H9 (cell line): ENCODE results near the gene GPR52. TPM values are rescaled to one million over a fixed set of nuclear protein-coding genes. Genes with fewer than 3 reads are reported as not detected.

ENCODE experiments used
- DNase-seq: peaks from one replicate; pipeline ENCODE4 v3.0.0-alpha.2; 2017
- H2AFZ ChIP-seq: one replicate; pipeline ENCODE4 v1.6.1; 2013; ENCODE audit warnings: mild to moderate bottlenecking, low read length, control low read depth, moderate library complexity
- H2AK5ac ChIP-seq: 2 replicates; pipeline ENCODE4 v1.6.1; 2013; ENCODE audit warnings: low read length, control low read depth, mixed read lengths; ENCODE audit not compliant: insufficient read length
- H2BK120ac ChIP-seq: one replicate; pipeline ENCODE4 v1.6.1; 2013; ENCODE audit warnings: low read depth, mild to moderate bottlenecking, low read length, control low read depth, inconsistent platforms; ENCODE audit not compliant: poor library complexity, severe bottlenecking
- H2BK12ac ChIP-seq: 2 replicates; pipeline ENCODE4 v1.6.1; 2013; ENCODE audit warnings: low read length, control low read depth, mixed read lengths, low read depth; ENCODE audit not compliant: insufficient read length
- H2BK15ac ChIP-seq: 2 replicates; pipeline ENCODE4 v1.6.1; 2013; ENCODE audit warnings: low read depth, low read length, control low read depth
- H2BK20ac ChIP-seq: one replicate; pipeline ENCODE4 v1.6.1; 2013; ENCODE audit warnings: low read depth, mild to moderate bottlenecking, low read length, control low read depth, inconsistent platforms; ENCODE audit not compliant: poor library complexity, severe bottlenecking
- H2BK5ac ChIP-seq: 2 replicates; pipeline ENCODE4 v1.6.1; 2013; ENCODE audit warnings: low read length, control low read depth, mixed read lengths; ENCODE audit not compliant: insufficient read length
- H3K14ac ChIP-seq: 2 replicates; pipeline ENCODE4 v1.6.1; 2013; ENCODE audit warnings: low read length, control low read depth; ENCODE audit not compliant: insufficient read depth
- H3K18ac ChIP-seq: 2 replicates; pipeline ENCODE4 v1.6.1; 2013; ENCODE audit warnings: low read depth, mild to moderate bottlenecking, mixed read lengths, low read length, control low read depth; ENCODE audit not compliant: insufficient read length
- H3K23ac ChIP-seq: 2 replicates; pipeline ENCODE4 v1.6.1; 2013; ENCODE audit warnings: low read length, control low read depth, mixed read lengths, low read depth; ENCODE audit not compliant: insufficient read length
- H3K23me2 ChIP-seq: 2 replicates; pipeline ENCODE4 v1.6.1; 2013; ENCODE audit warnings: low read depth, mild to moderate bottlenecking, mixed read lengths, low read length, control low read depth; ENCODE audit not compliant: insufficient read length, poor library complexity, severe bottlenecking
- H3K27ac ChIP-seq: 2 replicates; pipeline ENCODE4 v1.5.1; 2013; ENCODE audit warnings: low read length, control low read depth, mixed read lengths, low read depth; ENCODE audit not compliant: insufficient read length
- H3K27me3 ChIP-seq: 2 replicates; pipeline ENCODE4 v1.6.1; 2013; ENCODE audit warnings: low read length, control low read depth, inconsistent platforms; ENCODE audit not compliant: insufficient read depth
- H3K4ac ChIP-seq: 2 replicates; pipeline ENCODE4 v1.6.1; 2013; ENCODE audit warnings: low read depth, mild to moderate bottlenecking, control low read depth, inconsistent platforms, low read length, moderate library complexity
- H3K4me1 ChIP-seq: 2 replicates; pipeline ENCODE4 v1.6.1; 2013; ENCODE audit warnings: low read length, control low read depth, inconsistent platforms; ENCODE audit not compliant: insufficient read depth
- H3K4me2 ChIP-seq: 2 replicates; pipeline ENCODE4 v1.6.1; 2013; ENCODE audit warnings: low read length, control low read depth, mixed read lengths; ENCODE audit not compliant: insufficient read length, insufficient read depth
- H3K56ac ChIP-seq: 2 replicates; pipeline ENCODE4 v1.6.1; 2013; ENCODE audit warnings: low read depth, mild to moderate bottlenecking, mixed read lengths, low read length, control low read depth; ENCODE audit not compliant: insufficient read length
- H3K79me1 ChIP-seq: 2 replicates; pipeline ENCODE4 v1.6.1; 2013; ENCODE audit warnings: low read depth, mild to moderate bottlenecking, moderate library complexity, low read length, control low read depth, inconsistent platforms; ENCODE audit not compliant: insufficient read depth, poor library complexity, severe bottlenecking
- H3K79me2 ChIP-seq: 2 replicates; pipeline ENCODE4 v1.6.1; 2013; ENCODE audit warnings: low read length, control low read depth, inconsistent platforms; ENCODE audit not compliant: insufficient read depth
- H3K9ac ChIP-seq: 2 replicates; pipeline ENCODE4 v1.6.1; 2013; ENCODE audit warnings: low read length, control low read depth, mixed read lengths; ENCODE audit not compliant: insufficient read length; ENCODE audit errors: extremely low read depth
- H3K9me3 ChIP-seq: one replicate; pipeline ENCODE4 v1.6.1; 2013; ENCODE audit warnings: low read depth, low read length, inconsistent platforms; ENCODE audit not compliant: control insufficient read depth
- H3T11ph ChIP-seq: one replicate; pipeline ENCODE4 v1.6.1; 2013; ENCODE audit warnings: mild to moderate bottlenecking, low read length, control low read depth, inconsistent platforms
- H4K20me1 ChIP-seq: one replicate; pipeline ENCODE4 v1.6.1; 2013; ENCODE audit not compliant: control insufficient read depth, insufficient read length, insufficient read depth
- H4K5ac ChIP-seq: 2 replicates; pipeline ENCODE4 v1.6.1; 2013; ENCODE audit warnings: low read depth, mild to moderate bottlenecking, mixed read lengths, low read length, control low read depth; ENCODE audit not compliant: insufficient read length
- H4K8ac ChIP-seq: replicated peaks from 2 replicates; pipeline ENCODE4 v1.6.1; 2013; ENCODE audit warnings: low read length, control low read depth, mixed read lengths, low read depth; ENCODE audit not compliant: insufficient read length
- H4K91ac ChIP-seq: 2 replicates; pipeline ENCODE4 v1.6.1; 2013; ENCODE audit warnings: low read depth, mild to moderate bottlenecking, moderate library complexity, mixed read lengths, low read length, control low read depth; ENCODE audit not compliant: insufficient read length
- H3K27ac Mint-ChIP-seq, 3 experiments: 2 replicates in 2 of 3; 3 replicates in 1 of 3; pipeline ENCODE4 v1.8.0; 2020 to 2021; ENCODE audit warnings: mixed read lengths in 3 of 3, mild to moderate bottlenecking in 1 of 3, moderate library complexity in 1 of 3
- H3K27me3 Mint-ChIP-seq: 2 replicates; pipeline ENCODE4 v1.8.0; 2021; ENCODE audit warnings: low read depth, mild to moderate bottlenecking, moderate library complexity, mixed read lengths
- H3K36me3 Mint-ChIP-seq, 3 experiments: 2 replicates in 2 of 3; 3 replicates in 1 of 3; pipeline ENCODE4 v1.8.0; 2020 to 2021; ENCODE audit warnings: low read depth in 3 of 3, mixed read lengths in 3 of 3; ENCODE audit not compliant: insufficient read depth in 1 of 3
- H3K4me1 Mint-ChIP-seq, 2 experiments: 2 replicates each; pipeline ENCODE4 v1.8.0; 2020; ENCODE audit warnings: mixed read lengths in 2 of 2
- H3K4me3 Mint-ChIP-seq, 2 experiments: 2 replicates in 1 of 2; 3 replicates in 1 of 2; pipeline ENCODE4 v1.8.0; 2020 to 2021; ENCODE audit warnings: mild to moderate bottlenecking in 2 of 2, mixed read lengths in 2 of 2, moderate library complexity in 1 of 2
- H3K9me3 Mint-ChIP-seq, 2 experiments: 2 replicates in 1 of 2; 3 replicates in 1 of 2; pipeline ENCODE4 v1.8.0; 2020; ENCODE audit warnings: mild to moderate bottlenecking in 2 of 2, mixed read lengths in 2 of 2, moderate library complexity in 1 of 2
- WGBS: extraction: QIAGEN DNeasy Blood & Tissue Kit; methylation state at CpG from one replicate; pipeline ENCODE4 v1.1.7; 2013; ENCODE audit warnings: missing lambda C conversion rate, low lambda C conversion rate, mixed read lengths; ENCODE audit not compliant: insufficient read length; ENCODE audit errors: extremely low coverage; 5-methylcytosine and 5-hydroxymethylcytosine counted together
- long read RNA-seq: library from polyadenylated mRNA; unstranded; transcript quantifications from one replicate; pipeline ENCODE4 v2.0.0, GENCODE V29; 2020
- total RNA-seq: library from RNA; stranded (reverse); gene quantifications from 2 replicates; pipeline ENCODE4 v1.2.1, GENCODE V29; 2021
- TF ChIP-seq, protein P1 (sequence below): fragments of 200-600 bp; sonication (generic); conservative IDR thresholded peaks from 3 replicates; pipeline ENCODE4 v1.8.0; 2021; ENCODE audit warnings: antibody characterized with exemption, mild to moderate bottlenecking

The GPR52 gene, protein sequence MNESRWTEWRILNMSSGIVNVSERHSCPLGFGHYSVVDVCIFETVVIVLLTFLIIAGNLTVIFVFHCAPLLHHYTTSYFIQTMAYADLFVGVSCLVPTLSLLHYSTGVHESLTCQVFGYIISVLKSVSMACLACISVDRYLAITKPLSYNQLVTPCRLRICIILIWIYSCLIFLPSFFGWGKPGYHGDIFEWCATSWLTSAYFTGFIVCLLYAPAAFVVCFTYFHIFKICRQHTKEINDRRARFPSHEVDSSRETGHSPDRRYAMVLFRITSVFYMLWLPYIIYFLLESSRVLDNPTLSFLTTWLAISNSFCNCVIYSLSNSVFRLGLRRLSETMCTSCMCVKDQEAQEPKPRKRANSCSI
- 0.28 and 0.33 TPM in 2 replicates for total RNA-seq
- long read RNA-seq = 0 reads

DNA sequence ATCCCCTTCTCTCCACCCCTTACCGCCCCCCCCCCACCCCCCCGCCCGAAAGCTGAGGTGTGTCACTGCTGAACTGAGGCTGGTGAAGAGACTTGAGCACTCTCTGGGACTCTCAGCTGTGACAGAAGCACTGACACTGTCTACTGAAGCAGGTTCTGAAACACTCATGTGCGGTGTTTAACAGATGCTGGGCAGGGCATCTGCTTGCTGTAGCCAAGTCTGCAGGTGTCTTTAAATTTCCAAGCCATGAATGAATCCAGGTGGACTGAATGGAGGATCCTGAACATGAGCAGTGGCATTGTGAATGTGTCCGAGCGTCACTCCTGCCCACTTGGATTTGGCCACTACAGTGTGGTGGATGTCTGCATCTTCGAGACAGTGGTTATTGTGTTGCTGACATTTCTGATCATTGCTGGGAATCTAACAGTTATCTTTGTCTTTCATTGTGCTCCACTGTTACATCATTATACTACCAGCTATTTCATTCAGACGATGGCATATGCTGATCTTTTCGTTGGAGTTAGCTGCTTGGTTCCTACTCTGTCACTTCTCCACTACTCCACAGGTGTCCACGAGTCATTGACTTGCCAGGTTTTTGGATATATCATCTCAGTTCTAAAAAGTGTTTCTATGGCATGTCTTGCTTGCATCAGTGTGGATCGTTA, at the start of gene GPR52:
Gene GPR52 (plus strand): TSS at position 99 of the 665 bp plus-strand sequence. CDS start 148 bp downstream, at position 247.
- no peak within 1 kb of the TSS for H3K23ac ChIP-seq
- no peaks in the 10 kb centered on the region for H3K27me3 ChIP-seq
- H3K79me1 ChIP-seq = no peaks in the 10 kb centered on the region
- no peak within 1 kb of the TSS for H3K4me2 ChIP-seq
- no peaks in the 10 kb centered on the region for H3K9me3 ChIP-seq
- no peak within 1 kb of the TSS for H2BK15ac ChIP-seq
- no peak within 1 kb of the TSS for H3K4ac ChIP-seq
- no peak within 1 kb of the TSS for H3K9ac ChIP-seq
- WGBS = no CpG with 5 or more reads among the region's 11 CpGs
- no peak within 1 kb of the TSS for H2BK20ac ChIP-seq
- H3K79me2 ChIP-seq = no peaks in the 10 kb centered on the region
- no peaks in the 10 kb centered on the region; the same call in 1 of the 2 replicates for H3K4me1 ChIP-seq
- Mint-ChIP-seq H3K4me1 (peaks cover 0 to 23% of the 10 kb centered on the region in 2 experiments; a peak in 2 of 4 replicates), H3K27ac (no peak within 1 kb of the TSS; a peak in 2 of 7 replicates), H3K4me3 (no peak within 1 kb of the TSS), H3K36me3 (no peaks in the 10 kb centered on the region), H3K27me3 (no peaks in the 10 kb centered on the region), H3K9me3 (no peaks in the 10 kb centered on the region)
- H2AFZ ChIP-seq = no peak within 1 kb of the TSS
- no peak within 1 kb of the TSS for H3T11ph ChIP-seq
- H2AK5ac ChIP-seq = no peak within 1 kb of the TSS
- H4K91ac ChIP-seq = no peak within 1 kb of the TSS
- no peak within 1 kb of the TSS for H3K27ac ChIP-seq
- H2BK5ac ChIP-seq = no peak within 1 kb of the TSS
- no peak for DNase-seq
- no peak within 1 kb of the TSS for H2BK12ac ChIP-seq
- no peak within 1 kb of the TSS for H3K18ac ChIP-seq
- H4K8ac ChIP-seq = no peak within 1 kb of the TSS
- no peak within 1 kb of the TSS for H2BK120ac ChIP-seq
- TF ChIP-seq, protein P1, sequence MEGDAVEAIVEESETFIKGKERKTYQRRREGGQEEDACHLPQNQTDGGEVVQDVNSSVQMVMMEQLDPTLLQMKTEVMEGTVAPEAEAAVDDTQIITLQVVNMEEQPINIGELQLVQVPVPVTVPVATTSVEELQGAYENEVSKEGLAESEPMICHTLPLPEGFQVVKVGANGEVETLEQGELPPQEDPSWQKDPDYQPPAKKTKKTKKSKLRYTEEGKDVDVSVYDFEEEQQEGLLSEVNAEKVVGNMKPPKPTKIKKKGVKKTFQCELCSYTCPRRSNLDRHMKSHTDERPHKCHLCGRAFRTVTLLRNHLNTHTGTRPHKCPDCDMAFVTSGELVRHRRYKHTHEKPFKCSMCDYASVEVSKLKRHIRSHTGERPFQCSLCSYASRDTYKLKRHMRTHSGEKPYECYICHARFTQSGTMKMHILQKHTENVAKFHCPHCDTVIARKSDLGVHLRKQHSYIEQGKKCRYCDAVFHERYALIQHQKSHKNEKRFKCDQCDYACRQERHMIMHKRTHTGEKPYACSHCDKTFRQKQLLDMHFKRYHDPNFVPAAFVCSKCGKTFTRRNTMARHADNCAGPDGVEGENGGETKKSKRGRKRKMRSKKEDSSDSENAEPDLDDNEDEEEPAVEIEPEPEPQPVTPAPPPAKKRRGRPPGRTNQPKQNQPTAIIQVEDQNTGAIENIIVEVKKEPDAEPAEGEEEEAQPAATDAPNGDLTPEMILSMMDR = no peak
- H4K20me1 ChIP-seq = no peaks in the 10 kb centered on the region
- no peak within 1 kb of the TSS for H3K14ac ChIP-seq
- H4K5ac ChIP-seq = no peak within 1 kb of the TSS
- H3K56ac ChIP-seq = no peak within 1 kb of the TSS
- no peaks in the 10 kb centered on the region for H3K23me2 ChIP-seq
